Pancreas (tissue), 10 donors: ENCODE results near the gene RPL18. TPM values are rescaled to one million over a fixed set of nuclear protein-coding genes. Genes with fewer than 3 reads are reported as not detected.

Experiments used
- ATAC-seq, 4 donors: fragments of 200-7000 bp; cut with Tn5 transposase; one replicate each; pipeline versions ENCODE4 v1.8.0 to v1.9.1; 2020; ENCODE audit warnings: mild to moderate bottlenecking in 4 of 4, moderate library complexity in 4 of 4
- DNase-seq, 6 donors: peaks; one replicate each; pipeline ENCODE4 v3.0.0-alpha.2; 2020
- FAIRE-seq: peaks from 2 replicates; lab custom pipeline; 2012; peaks lifted over from hg19 to GRCh38; lab: Jason Lieb, UNC
- H3K27ac ChIP-seq, 4 donors: fragments of 200-600 bp; sonication (generic); 1 replicate in 3 of 4; 2 replicates in 1 of 4; pipeline versions ENCODE4 v1.5.0 to v1.8.0; 2020
- H3K27me3 ChIP-seq, 4 donors: fragments of 200-600 bp; one replicate each; pipeline ENCODE4 v1.8.0; 2021
- H3K36me3 ChIP-seq, 3 donors: fragments of 200-600 bp; sonication (generic) in 1 of 3; one replicate each; pipeline versions ENCODE4 v1.5.0 to v1.8.0; 2020 to 2021
- H3K4me1 ChIP-seq, 3 donors: fragments of 200-600 bp; one replicate each; pipeline ENCODE4 v1.8.0; 2021
- H3K4me3 ChIP-seq, 4 donors: fragments of 200-600 bp; sonication (generic) in 2 of 4; one replicate each; pipeline versions ENCODE4 v1.5.0 to v1.8.0; 2020 to 2021
- H3K9me3 ChIP-seq, 4 donors: fragments of 200-600 bp; one replicate each; pipeline ENCODE4 v1.8.0; 2021
- CTCF ChIP-seq, 4 donors: fragments of 200-600 bp; sonication (generic) in 3 of 4; IDR thresholded peaks; one replicate each; pipeline versions ENCODE4 v1.5.0 to v1.8.0; 2021; ENCODE audit warnings: antibody characterized with exemption in 4 of 4
- WGBS, 2 donors: extraction: QIAGEN DNeasy Blood & Tissue Kit; methylation state at CpG; one replicate each; pipeline ENCODE4 v1.1.7; 2013; 5-methylcytosine and 5-hydroxymethylcytosine counted together
- intact Hi-C, 3 donors: fragments of 100-400 bp; cut with DNase I; formaldehyde crosslinking; loops; one replicate each; pipeline versions ENCODE4 v1.11.1 to v1.14.2; 2022
- polyA plus RNA-seq, 2 donors: library from polyadenylated mRNA; stranded (reverse); fragments of 200-250 nt; gene quantifications; one replicate each; pipeline ENCODE4 v1.2.3, GENCODE V29; 2013
- total RNA-seq, 6 donors: library from RNA; stranded (reverse); fragmentation: NEBNext Ultra II Directional in 4 of 6; extraction: Animal tissue kit (Norgen Biotek cat#: 25700) in 4 of 6; gene quantifications; one replicate each; pipeline versions ENCODE4 v1.2.1 to v1.2.4, GENCODE V29; 2021 to 2023
- donor health status: healthy with polysubstance abuse.
- donor health status: DM: no; HTN: no; CAD: no; lungs with moderate emphysema.
- donor health status: DM: no; HTN: no; CAD: no.
- donor health status: control.
- donor health status: control.
- donor health status: Bipolar disorder and iron deficiency.
- donor health status: DM: yes; HTN: yes; CAD: no.
- donor health status: DM: no; HTN: no; CAD: no.
- donor health status: DM: no; HTN: no; CAD: no.
- donor health status: DM: yes; HTN: yes; CAD: no.

RPL18 gene
- total and polyA plus RNA-seq, 8 donors, result 881 to 2,344 (median 1,245) TPM

GRCh38 chr19:48614436-48615230 lies 4.3 kb downstream of the RPL18 start, which contains the start of gene FAM83E:
Gene FAM83E, minus strand, starts transcription at chr19:48615076. Its CDS starts 1,704 bp downstream, at chr19:48613372.
- peak within 1 kb of the TSS in 1 of 4 donors; percentile 15 for H3K27ac ChIP-seq
- H3K27me3 ChIP-seq, result no peaks in the 10 kb centered on the region
- no peak within 1 kb of the TSS for H3K4me3 ChIP-seq
- peaks cover 0 to 24% (median 22%) of the 10 kb centered on the region in 3 donors for H3K36me3 ChIP-seq
- H3K9me3 ChIP-seq, result no peaks in the 10 kb centered on the region
- peak in 2 of 4 donors; percentile 1 to 5 for ATAC-seq
- no peak for FAIRE-seq
- peaks cover 8 to 14% (median 12%) of the 10 kb centered on the region in 3 donors for H3K4me1 ChIP-seq
- 46 to 50% methylated on average over 31 of the region's 31 CpGs for WGBS, 2 donors
- no peak for TF ChIP-seq CTCF (IDR thresholded peaks at IDR 0.05)
- intact Hi-C loops, result no loop called here
- DNase-seq, result peak in 5 of 6 donors; percentile 48 to 86 (median 65)

- WGBS, 2 donors, result 69 to 74% methylated on average over 13 of the region's 13 CpGs
- intact Hi-C loops, result no loop called here
- Histone ChIP-seq H3K4me1 (peaks cover 8 to 14% (median 12%) of the 10 kb centered on the region in 3 donors), H3K4me3 (no peak overlapping the region), H3K27ac (no peak overlapping the region), H3K36me3 (peaks cover 0 to 24% (median 22%) of the 10 kb centered on the region in 3 donors), H3K27me3 (no peaks in the 10 kb centered on the region), H3K9me3 (no peaks in the 10 kb centered on the region)
- DNase-seq, result peak in 3 of 6 donors; percentile 28 to 66 (median 58)
- no peak for ATAC-seq
- no peak for TF ChIP-seq CTCF (IDR thresholded peaks at IDR 0.05)
- FAIRE-seq, result no peak
Measured at GRCh38 chr19:48613852-48614435, 5.0 kb downstream of the RPL18 start.

- ATAC-seq (peak in 2 of 4 donors; percentile 3), FAIRE-seq (no peak), DNase-seq (peak in 5 of 6 donors; percentile 26 to 82 (median 49))
- intact Hi-C loops, result no loop called here
- TF ChIP-seq CTCF (IDR thresholded peaks at IDR 0.05), result no peak
- Histone ChIP-seq H3K27me3 (no peaks in the 10 kb centered on the region), H3K36me3 (peaks cover 0 to 24% (median 22%) of the 10 kb centered on the region in 3 donors), H3K27ac (no peak overlapping the region), H3K4me3 (no peak overlapping the region), H3K4me1 (peaks cover 8 to 14% (median 12%) of the 10 kb centered on the region in 3 donors), H3K9me3 (no peaks in the 10 kb centered on the region)
- WGBS, 2 donors, result 73 to 77% methylated on average over 39 of the region's 39 CpGs
Measured at GRCh38 chr19:48613024-48613851, 5.7 kb downstream of the RPL18 start.

GRCh38 chr19:48611872-48612271 lies 7.1 kb downstream of the RPL18 start:
- WGBS, 2 donors, result 83 to 91% methylated on average over 14 of the region's 14 CpGs
- FAIRE-seq, result no peak

More at GRCh38 chr19:48611872-48612271, 7.1 kb downstream of the RPL18 start:
- DNase-seq, result no peak
- no peak for ATAC-seq
- Histone ChIP-seq H3K27me3 (no peaks in the 10 kb centered on the region), H3K36me3 (peaks cover 0 to 20% (median 16%) of the 10 kb centered on the region in 3 donors), H3K27ac (no peak overlapping the region), H3K9me3 (no peaks in the 10 kb centered on the region), H3K4me1 (peaks cover 0 to 3% (median 1%) of the 10 kb centered on the region in 3 donors), H3K4me3 (no peak overlapping the region)
- TF ChIP-seq CTCF (IDR thresholded peaks at IDR 0.05), result no peak
- intact Hi-C loops, result no loop called here
